NCI-H2107 treated with DMSO at 0.1 percent for 48 hours (cell line): ENCODE data around the gene FAM124A.

ENCODE experiments used
- DNase-seq: peaks from one replicate; lab custom pipeline; 2025; ENCODE audit not compliant: unreplicated experiment; lab: John Stamatoyannopoulos, UW

FAM124A gene

GRCh38 chr13:51332566-51333361 is 110.6 kb downstream of the FAM124A start:
- no peak for DNase-seq

- no peak for DNase-seq
Measured at GRCh38 chr13:51333421-51333820, 111.2 kb downstream of the FAM124A start.

GRCh38 chr13:51333826-51334225 is 111.6 kb downstream of the FAM124A start:
- DNase-seq = no peak
